Trophoblast cell (in vitro differentiated cells and primary cell): ENCODE measurements around the gene SH3YL1.

ENCODE experiments used
- DNase-seq, 2 donors: peaks; one replicate each; pipeline ENCODE4 v3.0.0-alpha.2; 2016
- H2AFZ ChIP-seq: 2 replicates; pipeline ENCODE4 v1.6.1; 2013; ENCODE audit warnings: low read length, moderate library complexity, mild to moderate bottlenecking; ENCODE audit not compliant: insufficient read depth, poor library complexity
- H2AK5ac ChIP-seq: 2 replicates; pipeline ENCODE4 v1.6.1; 2013; ENCODE audit warnings: mild to moderate bottlenecking, low read length
- H2BK120ac ChIP-seq: 2 replicates; pipeline ENCODE4 v1.6.1; 2013; ENCODE audit warnings: low read length, mild to moderate bottlenecking, moderate library complexity; ENCODE audit not compliant: insufficient read depth, poor library complexity
- H2BK12ac ChIP-seq: 2 replicates; pipeline ENCODE4 v1.6.1; 2013; ENCODE audit warnings: mild to moderate bottlenecking, low read length, moderate library complexity
- H2BK5ac ChIP-seq: 2 replicates; pipeline ENCODE4 v1.6.1; 2013; ENCODE audit warnings: low read length, low read depth, moderate library complexity, mild to moderate bottlenecking; ENCODE audit not compliant: poor library complexity
- H3K14ac ChIP-seq: 2 replicates; pipeline ENCODE4 v1.6.1; 2013; ENCODE audit warnings: mild to moderate bottlenecking, low read length
- H3K18ac ChIP-seq: 2 replicates; pipeline ENCODE4 v1.6.1; 2013; ENCODE audit warnings: mild to moderate bottlenecking, low read length
- H3K23ac ChIP-seq: 2 replicates; pipeline ENCODE4 v1.6.1; 2013; ENCODE audit warnings: low read length
- H3K27ac ChIP-seq: 2 replicates; pipeline ENCODE4 v1.5.1; 2013; ENCODE audit warnings: low read depth, mild to moderate bottlenecking, inconsistent platforms, low read length, moderate library complexity
- H3K27me3 ChIP-seq: 2 replicates; pipeline ENCODE4 v1.6.1; 2013; ENCODE audit warnings: inconsistent platforms, mild to moderate bottlenecking, low read length, moderate library complexity; ENCODE audit not compliant: insufficient read depth
- H3K36me3 ChIP-seq, 2 experiments: 1 replicate in 1 of 2; 2 replicates in 1 of 2; pipeline ENCODE4 v1.6.1; 2013; ENCODE audit warnings: low read length in 2 of 2, mild to moderate bottlenecking in 2 of 2, moderate library complexity in 1 of 2; ENCODE audit not compliant: insufficient read depth in 2 of 2, control insufficient read depth in 1 of 2
- H3K4ac ChIP-seq: 2 replicates; pipeline ENCODE4 v1.6.1; 2013; ENCODE audit warnings: low read depth, mild to moderate bottlenecking, low read length, moderate library complexity
- H3K4me1 ChIP-seq, 2 experiments: 1 replicate in 1 of 2; 2 replicates in 1 of 2; pipeline ENCODE4 v1.6.1; 2013; ENCODE audit warnings: low read length in 2 of 2, mild to moderate bottlenecking in 2 of 2, moderate library complexity in 1 of 2; ENCODE audit not compliant: insufficient read depth in 2 of 2, control insufficient read depth in 1 of 2
- H3K4me2 ChIP-seq: 2 replicates; pipeline ENCODE4 v1.6.1; 2013; ENCODE audit warnings: inconsistent platforms, mild to moderate bottlenecking, low read length, moderate library complexity
- H3K4me3 ChIP-seq: 2 replicates; pipeline ENCODE4 v1.5.1; 2013; ENCODE audit warnings: mild to moderate bottlenecking, low read depth, low read length, inconsistent platforms
- H3K79me1 ChIP-seq: one replicate; pipeline ENCODE4 v1.6.1; 2013; ENCODE audit warnings: low read length
- H3K79me2 ChIP-seq: 2 replicates; pipeline ENCODE4 v1.6.1; 2013; ENCODE audit warnings: low read length, mild to moderate bottlenecking; ENCODE audit not compliant: control insufficient read depth, insufficient read depth, poor library complexity
- H3K9ac ChIP-seq: 2 replicates; pipeline ENCODE4 v1.6.1; 2013; ENCODE audit warnings: mild to moderate bottlenecking, low read length
- H3K9me3 ChIP-seq: 2 replicates; pipeline ENCODE4 v1.6.1; 2013; ENCODE audit warnings: low read depth, mild to moderate bottlenecking, control low read depth, inconsistent platforms, low read length; ENCODE audit not compliant: insufficient read depth
- H4K12ac ChIP-seq: 2 replicates; pipeline ENCODE4 v1.6.1; 2013; ENCODE audit warnings: low read depth, mild to moderate bottlenecking, low read length, moderate library complexity
- H4K8ac ChIP-seq: 2 replicates; pipeline ENCODE4 v1.6.1; 2013; ENCODE audit warnings: low read depth, mild to moderate bottlenecking, low read length, moderate library complexity
- H4K91ac ChIP-seq: one replicate; pipeline ENCODE4 v1.6.1; 2013; ENCODE audit warnings: low read depth, mild to moderate bottlenecking, low read length, moderate library complexity
- WGBS: extraction: QIAGEN DNeasy Blood & Tissue Kit; methylation state at CpG from one replicate; pipeline ENCODE4 v1.1.7; 2013; ENCODE audit warnings: missing lambda C conversion rate; ENCODE audit not compliant: insufficient read length, insufficient coverage; ENCODE audit errors: extremely low coverage; 5-methylcytosine and 5-hydroxymethylcytosine counted together

Gene SH3YL1

DNA sequence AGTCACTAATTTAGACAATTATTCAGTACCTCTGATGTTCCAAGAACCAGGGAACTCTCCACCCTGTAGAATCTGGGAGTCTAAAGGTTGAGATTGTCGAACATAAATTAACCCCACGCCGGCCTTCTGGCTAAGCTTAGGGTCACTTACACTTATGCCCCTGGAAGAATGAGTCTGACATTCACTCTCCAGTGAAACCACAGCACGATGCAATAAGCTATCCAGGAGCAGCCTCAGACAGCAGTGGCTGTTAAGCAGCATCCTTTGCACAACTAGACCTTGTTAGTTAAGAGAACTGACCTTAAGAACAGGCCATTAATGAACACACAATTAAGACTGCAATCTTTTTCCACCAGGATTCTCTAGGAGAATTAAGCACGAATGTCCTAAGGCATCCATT is 25.0 kb downstream of the SH3YL1 start:
- no peak overlapping the region for H3K4me2 ChIP-seq
- no peak overlapping the region for H4K8ac ChIP-seq
- H2BK120ac ChIP-seq = no peak overlapping the region
- H4K12ac ChIP-seq = no peak overlapping the region
- H3K4ac ChIP-seq = no peak overlapping the region
- no peak for DNase-seq
- no peaks in the 10 kb centered on the region for H3K27me3 ChIP-seq
- no peak overlapping the region for H2AFZ ChIP-seq
- H3K9me3 ChIP-seq = no peaks in the 10 kb centered on the region
- no peaks in the 10 kb centered on the region for H3K4me1 ChIP-seq
- H4K91ac ChIP-seq = no peak overlapping the region
- H2BK12ac ChIP-seq = no peak overlapping the region
- no peaks in the 10 kb centered on the region for H3K79me1 ChIP-seq
- H3K18ac ChIP-seq = no peak overlapping the region
- H3K9ac ChIP-seq = no peak overlapping the region
- no peaks in the 10 kb centered on the region for H3K36me3 ChIP-seq
- H2BK5ac ChIP-seq = no peak overlapping the region
- no peak overlapping the region for H3K23ac ChIP-seq
- WGBS = no CpG with 5 or more reads among the region's 5 CpGs
- H3K4me3 ChIP-seq = no peak overlapping the region
- H3K27ac ChIP-seq = no peak overlapping the region
- H3K14ac ChIP-seq = no peak overlapping the region
- H2AK5ac ChIP-seq = no peak overlapping the region
- H3K79me2 ChIP-seq = no peaks in the 10 kb centered on the region

DNA sequence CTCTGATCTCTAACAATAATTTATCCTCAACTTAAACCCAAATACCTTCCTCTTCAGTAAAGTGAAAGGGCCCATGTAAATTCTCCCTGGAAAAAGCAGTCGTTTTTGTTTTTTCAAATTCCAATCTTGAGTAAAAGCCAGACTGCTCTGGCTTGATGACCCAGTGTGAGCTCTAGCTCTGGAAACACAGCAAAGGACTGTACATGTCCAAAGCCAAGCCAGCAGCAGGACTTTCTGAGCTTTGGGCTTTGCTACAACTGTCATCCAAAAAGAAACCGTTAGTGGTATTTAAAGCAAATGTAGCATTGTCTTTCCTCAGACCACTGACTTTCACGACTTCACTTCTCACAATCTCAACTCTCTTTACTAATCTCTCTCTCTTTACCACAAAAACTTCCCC is 25.4 kb downstream of the SH3YL1 start:
- Histone ChIP-seq H2BK5ac (no peak overlapping the region), H2BK120ac (no peak overlapping the region), H2AK5ac (no peak overlapping the region), H3K36me3 (no peaks in the 10 kb centered on the region), H3K4me3 (no peak overlapping the region), H3K4me2 (no peak overlapping the region), H3K14ac (no peak overlapping the region), H2BK12ac (no peak overlapping the region), H3K27ac (no peak overlapping the region), H3K9me3 (no peaks in the 10 kb centered on the region), H3K79me2 (no peaks in the 10 kb centered on the region), H4K12ac (no peak overlapping the region), H2AFZ (no peak overlapping the region), H3K18ac (no peak overlapping the region), H4K91ac (no peak overlapping the region), H3K4me1 (no peaks in the 10 kb centered on the region), H3K23ac (no peak overlapping the region), H3K27me3 (no peaks in the 10 kb centered on the region), H3K79me1 (no peaks in the 10 kb centered on the region), H4K8ac (no peak overlapping the region), H3K9ac (no peak overlapping the region), H3K4ac (no peak overlapping the region)
- 100% methylated on average over 1 of the region's 3 CpGs for WGBS
- DNase-seq = no peak

DNA sequence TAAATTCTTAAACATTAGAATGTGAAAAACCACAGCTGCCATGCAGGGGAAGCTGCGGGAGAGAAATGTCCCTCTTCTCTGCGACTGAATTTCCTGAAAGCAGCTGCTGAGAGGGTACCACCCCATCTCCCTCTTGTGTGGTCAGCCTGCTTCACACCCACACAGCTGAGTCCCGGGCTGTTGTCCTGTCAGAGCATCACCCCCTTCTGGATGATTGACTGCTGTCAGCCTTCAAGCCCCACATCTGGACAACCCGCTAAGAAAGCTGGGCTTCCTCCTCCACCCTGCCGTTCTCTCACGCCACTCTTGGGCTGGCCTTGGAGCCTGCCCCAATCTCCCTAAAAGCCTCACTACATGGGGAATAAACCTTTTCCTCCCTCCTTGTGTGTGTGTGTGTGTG is 26.0 kb downstream of the SH3YL1 start:
- Histone ChIP-seq H3K14ac (no peak overlapping the region), H2AK5ac (no peak overlapping the region), H3K9me3 (no peaks in the 10 kb centered on the region), H3K27me3 (no peaks in the 10 kb centered on the region), H2BK120ac (no peak overlapping the region), H4K12ac (no peak overlapping the region), H3K4me1 (no peaks in the 10 kb centered on the region), H3K4me2 (no peak overlapping the region), H4K91ac (no peak overlapping the region), H2BK12ac (no peak overlapping the region), H3K4ac (no peak overlapping the region), H4K8ac (no peak overlapping the region), H3K36me3 (no peaks in the 10 kb centered on the region), H3K27ac (no peak overlapping the region), H2BK5ac (no peak overlapping the region), H3K4me3 (no peak overlapping the region), H3K23ac (no peak overlapping the region), H2AFZ (no peak overlapping the region), H3K79me2 (no peaks in the 10 kb centered on the region), H3K9ac (no peak overlapping the region), H3K79me1 (no peaks in the 10 kb centered on the region), H3K18ac (no peak overlapping the region)
- WGBS = no CpG with 5 or more reads among the region's 6 CpGs
- no peak for DNase-seq

DNA sequence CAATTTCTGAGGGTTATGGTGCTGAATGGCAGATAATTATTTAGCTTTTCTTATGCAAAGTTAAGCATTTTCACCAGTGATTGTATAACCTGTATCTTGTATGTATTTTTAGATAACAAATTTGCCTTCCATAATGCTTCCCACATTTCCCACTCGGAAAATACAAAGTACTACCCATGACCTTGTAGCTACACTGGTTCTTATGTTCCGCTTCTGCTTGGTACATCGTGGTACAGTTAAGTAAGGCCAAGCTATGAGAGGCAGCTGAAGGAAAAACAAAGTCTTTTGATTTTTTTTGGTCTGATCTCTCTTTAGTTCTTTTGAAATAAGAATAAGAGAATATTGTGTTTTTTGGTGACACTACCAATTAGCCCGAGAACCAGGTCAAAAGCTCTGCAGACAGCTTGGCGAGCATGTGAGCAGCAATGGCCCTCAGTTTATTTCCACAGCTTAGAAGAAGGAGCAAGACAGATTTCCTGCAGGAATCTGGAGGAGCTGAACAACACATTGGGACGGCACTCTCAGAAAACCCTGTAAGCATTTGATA is 26.8 kb downstream of the SH3YL1 start:
- no peaks in the 10 kb centered on the region for H3K79me2 ChIP-seq
- no peaks in the 10 kb centered on the region for H3K79me1 ChIP-seq
- H2AK5ac ChIP-seq = no peak overlapping the region
- no peaks in the 10 kb centered on the region for H3K27me3 ChIP-seq
- H2AFZ ChIP-seq = no peak overlapping the region
- no peak overlapping the region for H3K4ac ChIP-seq
- no peak overlapping the region for H3K4me2 ChIP-seq
- H3K4me3 ChIP-seq = no peak overlapping the region
- no peak overlapping the region for H3K14ac ChIP-seq
- H3K18ac ChIP-seq = no peak overlapping the region
- H3K4me1 ChIP-seq = no peaks in the 10 kb centered on the region
- H3K9ac ChIP-seq = no peak overlapping the region
- no peak overlapping the region for H2BK5ac ChIP-seq
- H4K12ac ChIP-seq = no peak overlapping the region
- no peak overlapping the region for H3K27ac ChIP-seq
- H4K8ac ChIP-seq = no peak overlapping the region
- H3K9me3 ChIP-seq = no peaks in the 10 kb centered on the region
- DNase-seq = no peak
- no peak overlapping the region for H4K91ac ChIP-seq
- H2BK120ac ChIP-seq = no peak overlapping the region
- H2BK12ac ChIP-seq = no peak overlapping the region
- no peaks in the 10 kb centered on the region for H3K36me3 ChIP-seq
- no CpG with 5 or more reads among the region's 6 CpGs for WGBS
- H3K23ac ChIP-seq = no peak overlapping the region
